GM12878 (cell line): ENCODE data around the gene TBX15. TPM values are rescaled to one million over a fixed set of nuclear protein-coding genes. Genes with fewer than 3 reads are reported as not detected.
"Not testable (repeated sequence)": the region's sequence is repeated elsewhere in the genome, so short reads cannot be mapped to it uniquely, and the experiment has no call there.

Experiments
- ATAC-seq: fragments of 200-7000 bp; cut with Tn5 transposase; 3 replicates; pipeline ENCODE4 v1.9.1; 2020; ENCODE audit warnings: mild to moderate bottlenecking, moderate library complexity
- BruUV-seq: library from RNA; stranded (reverse); fragments of 400-500 nt; replicated peaks from 2 replicates; lab custom pipeline; 2021; lab: Mats Ljungman, UMichigan
- CTCF ChIA-PET: fragments of 300-600 bp; sonication (Branson Sonifier 250); formaldehyde crosslinking; extraction: SDS; loops from one replicate; lab custom pipeline; 2021; ENCODE audit warnings: inconsistent platforms; lab: Yijun Ruan, JAX
- POLR2A ChIA-PET: fragments of 350-600 bp; formaldehyde crosslinking; extraction: SDS; loops from one replicate; lab custom pipeline; 2021; ENCODE audit warnings: inconsistent platforms; lab: Charles Lee
- RAD21 ChIA-PET: fragments of 300-600 bp; sonication (Branson Sonifier 250); formaldehyde crosslinking; loops from one replicate; lab custom pipeline; 2023; ENCODE audit warnings: antibody characterized with exemption; ENCODE audit not compliant: unreplicated experiment; lab: Charles Lee
- SMC1A ChIA-PET: fragments of 300-600 bp; sonication (Branson Sonifier 250); formaldehyde crosslinking; loops from one replicate; lab custom pipeline; 2023; ENCODE audit not compliant: unreplicated experiment, uncharacterized antibody; lab: Charles Lee
- DNase-seq: peaks from one replicate; pipeline ENCODE4 v3.0.0-alpha.2; 2011; ENCODE audit warnings: low read depth, low spot score
- FAIRE-seq: peaks from 3 replicates; lab custom pipeline; 2011; peaks lifted over from hg19 to GRCh38; lab: Jason Lieb, UNC
- H2AFZ ChIP-seq: 2 replicates; pipeline ENCODE4 v1.6.0; 2011; ENCODE audit warnings: low read depth, low read length, control low read depth; ENCODE audit not compliant: control insufficient read depth
- H3K27ac ChIP-seq: 2 replicates; pipeline ENCODE4 v1.5.1; 2011; ENCODE audit warnings: control low read depth; ENCODE audit not compliant: control insufficient read depth, insufficient read depth
- H3K27me3 ChIP-seq, 2 experiments: replicated peaks in 1 of 2; 2 replicates each; pipeline versions ENCODE4 v1.6.0 to v1.6.1; 2011; ENCODE audit warnings: low read length in 1 of 2; ENCODE audit not compliant: control insufficient read depth in 2 of 2, insufficient read depth in 2 of 2
- H3K36me3 ChIP-seq, 2 experiments: 2 replicates each; pipeline ENCODE4 v1.5.1; 2011; ENCODE audit warnings: low read length in 1 of 2; ENCODE audit not compliant: control insufficient read depth in 2 of 2, insufficient read depth in 2 of 2
- H3K4me1 ChIP-seq: 2 replicates; pipeline ENCODE4 v1.6.1; 2011; ENCODE audit warnings: mild to moderate bottlenecking, low read length, moderate library complexity, mixed read lengths; ENCODE audit not compliant: control insufficient read depth, insufficient read depth
- H3K4me2 ChIP-seq: 2 replicates; pipeline ENCODE4 v1.6.0; 2011; ENCODE audit warnings: control low read depth; ENCODE audit not compliant: control insufficient read depth, insufficient read depth
- H3K4me3 ChIP-seq: fragments of 200-600 bp; sonication (generic); 2 replicates; pipeline ENCODE4 v1.5.1; 2016
- H3K79me2 ChIP-seq: 2 replicates; pipeline ENCODE4 v1.6.0; 2011; ENCODE audit warnings: low read length; ENCODE audit not compliant: control insufficient read depth, insufficient read depth
- H3K9ac ChIP-seq: 2 replicates; pipeline ENCODE4 v1.8.0; 2011; ENCODE audit warnings: low read length, control low read depth, mixed read lengths; ENCODE audit not compliant: control insufficient read depth, insufficient read depth
- H3K9me3 ChIP-seq: replicated peaks from 3 replicates; pipeline ENCODE4 v1.5.1; 2011; ENCODE audit warnings: mild to moderate bottlenecking, low read length; ENCODE audit not compliant: control insufficient read depth, insufficient read depth
- H4K20me1 ChIP-seq: 2 replicates; pipeline ENCODE4 v1.6.0; 2011; ENCODE audit not compliant: control insufficient read depth, insufficient read depth
- ATF7 ChIP-seq: fragments of 450-650 bp; IDR thresholded peaks from 2 replicates; pipeline ENCODE4 v1.6.1; 2016; ENCODE audit warnings: low read depth, mild to moderate bottlenecking
- BHLHE40 ChIP-seq, 2 experiments: fragments of 450-650 bp in 1 of 2; IDR thresholded peaks; 2 replicates each; pipeline ENCODE4 v1.6.1; 2011 to 2017; ENCODE audit warnings: low read depth in 2 of 2, borderline replicate concordance in 1 of 2, improper control_type of control experiment in 1 of 2, low read length in 1 of 2, mild to moderate bottlenecking in 1 of 2
- IKZF1 ChIP-seq: fragments of 450-650 bp; conservative IDR thresholded peaks from 2 replicates; pipeline ENCODE4 v1.6.1; 2017; ENCODE audit warnings: antibody characterized with exemption, mild to moderate bottlenecking
- IKZF2 ChIP-seq, 2 experiments: fragments of 450-650 bp; IDR thresholded peaks; 2 replicates each; pipeline ENCODE4 v1.6.1; 2017; ENCODE audit warnings: mild to moderate bottlenecking in 2 of 2, moderate library complexity in 2 of 2
- MTA2 ChIP-seq: fragments of 450-650 bp; IDR thresholded peaks from 2 replicates; pipeline ENCODE4 v1.6.1; 2016; ENCODE audit warnings: low read depth, mild to moderate bottlenecking, moderate library complexity
- NBN ChIP-seq: fragments of 450-650 bp; IDR thresholded peaks from 2 replicates; pipeline ENCODE4 v1.6.1; 2016
- NR2F1 ChIP-seq: fragments of 450-650 bp; conservative IDR thresholded peaks from 2 replicates; pipeline ENCODE4 v1.6.1; 2017; ENCODE audit warnings: mild to moderate bottlenecking
- RUNX3 ChIP-seq: IDR thresholded peaks from 2 replicates; pipeline ENCODE4 v1.6.1; 2012; ENCODE audit warnings: low read length, inconsistent platforms
- SMARCA5 ChIP-seq: fragments of 450-650 bp; IDR thresholded peaks from 2 replicates; pipeline ENCODE4 v1.6.1; 2017; ENCODE audit warnings: mild to moderate bottlenecking
- ZNF217 ChIP-seq: fragments of 450-650 bp; IDR thresholded peaks from 2 replicates; pipeline ENCODE4 v1.6.1; 2017; ENCODE audit warnings: antibody characterized with exemption, mild to moderate bottlenecking
- WGBS: methylation state at CpG from one replicate; pipeline ENCODE4 v1.1.6; 2016; ENCODE audit warnings: low lambda C conversion rate; ENCODE audit not compliant: insufficient replicate concordance, insufficient coverage; ENCODE audit errors: missing lambda C conversion rate; 5-methylcytosine and 5-hydroxymethylcytosine counted together
- in situ Hi-C: fragments of 300-500 bp; cut with MboI; formaldehyde crosslinking; loops from 9 replicates; pipeline ENCODE4 v1.14.3; 2018; ENCODE audit warnings: mixed read lengths
- intact Hi-C: fragments of 100-400 bp; cut with micrococcal nuclease; formaldehyde crosslinking; loops from one replicate; pipeline ENCODE4 v1.14.2; 2022; ENCODE audit not compliant: unreplicated experiment
- polyA plus RNA-seq, 11 experiments: library from polyadenylated mRNA; depleted of rRNA in 4 of 11; unstranded in 6 of 11; stranded (reverse) in 5 of 11; fragments of >200 nt; fragmentation: Nextera tagmentation in 4 of 11; fragmentation: Illumina TruSeq in 1 of 11; extraction: Ambion mirVana in 4 of 11; extraction: Trizol in 1 of 11; gene quantifications; 1 replicate in 1 of 11; 2 replicates in 10 of 11; pipeline versions ENCODE4 v1.2.1 to v1.2.3, GENCODE V29; 2011 to 2016; ENCODE audit warnings: inconsistent platforms in 2 of 11, missing spikeins in 2 of 11, low read depth in 1 of 11
- total RNA-seq, 4 experiments: library from RNA; depleted of rRNA in 3 of 4; stranded (reverse); fragments of >200 nt in 3 of 4; fragmentation: Illumina TruSeq in 1 of 4; extraction: Trizol in 1 of 4; gene quantifications; 2 replicates each; pipeline versions ENCODE4 v1.2.1 to v1.2.3, GENCODE V29; 2013 to 2021
- TF ChIP-seq, protein P1 (sequence below): fragments of 450-650 bp; IDR thresholded peaks from 2 replicates; pipeline ENCODE4 v1.6.1; 2017; ENCODE audit warnings: mild to moderate bottlenecking
- TF ChIP-seq, protein P2 (sequence below): fragments of 450-650 bp; IDR thresholded peaks from 2 replicates; pipeline ENCODE4 v1.6.1; 2017; ENCODE audit warnings: mild to moderate bottlenecking, moderate library complexity
- TF ChIP-seq, protein P3 (sequence below): fragments of 450-650 bp; IDR thresholded peaks from 2 replicates; pipeline ENCODE4 v1.6.1; 2017; ENCODE audit warnings: low read depth, mild to moderate bottlenecking, moderate library complexity
- TF ChIP-seq, protein P4 (sequence below): fragments of 450-650 bp; IDR thresholded peaks from 2 replicates; pipeline ENCODE4 v1.6.1; 2016; ENCODE audit warnings: mild to moderate bottlenecking

Gene TBX15
- total and polyA plus RNA-seq, 10 of the 15 experiments (the other 5 are each of a cell fraction or from before 2014, with no cell fraction given), result 0.64 to 9.4 (median 0.99) TPM

DNA sequence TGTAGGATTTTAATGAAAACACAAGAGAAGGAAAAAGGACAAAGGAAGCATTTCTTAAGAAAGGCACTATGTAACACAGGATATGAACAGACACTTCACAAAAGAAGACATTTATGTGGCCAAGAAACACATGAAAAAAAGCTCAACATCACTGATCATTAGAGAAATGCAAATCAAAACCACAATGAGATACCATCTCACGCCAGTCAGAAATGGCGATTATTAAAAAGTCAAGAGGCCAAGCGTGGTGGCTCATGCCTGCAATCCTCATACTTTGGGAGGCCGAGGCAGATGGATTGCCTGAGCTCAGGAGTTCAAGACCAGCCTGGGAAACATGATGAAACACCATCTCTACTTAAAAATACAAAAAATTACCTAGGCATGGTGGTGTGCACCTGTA is 71.8 kb downstream of the TBX15 start:
- ChIA-PET SMC1A (interaction anchor here (0.7 to 2.0 kb wide), 15 partner anchors 9 to 611 kb away, joined by 3 to 6 read pairs (median 3); no protein-coding TSS in a partner anchor), POLR2A (interaction anchor here (1.0 to 1.5 kb wide), 3 partner anchors 9 to 40 kb away, joined by 3 to 4 read pairs (median 3); no protein-coding TSS in a partner anchor), RAD21 (interaction anchor here (0.8 to 1.4 kb wide), 6 partner anchors 18 to 746 kb away, joined by 3 to 6 read pairs (median 3); no protein-coding TSS in a partner anchor), CTCF (interaction anchor here (1.1 to 1.5 kb wide), 4 partner anchors 9 to 89 kb away, joined by 3 to 8 read pairs (median 4); no protein-coding TSS in a partner anchor)
- H2AFZ ChIP-seq, H3K9ac ChIP-seq, H3K27me3 ChIP-seq, H3K4me1 ChIP-seq, ATAC-seq, H3K79me2 ChIP-seq, H4K20me1 ChIP-seq, H3K4me2 ChIP-seq, H3K36me3 ChIP-seq, in situ Hi-C loops, DNase-seq, FAIRE-seq, H3K9me3 ChIP-seq, BruUV-seq, H3K4me3 ChIP-seq: not testable (repeated sequence)
- 0 out of 2 replicates have a peak overlapping the region, but pooled peaks have one; percentile 32 for H3K27ac ChIP-seq
- peak; percentile 60; the same call in 1 of the 2 replicates for TF ChIP-seq ATF7
- peak; percentile 74 for TF ChIP-seq ZNF217
- TF ChIP-seq RUNX3, result peak; percentile 15; the same call in 1 of the 2 replicates
- TF ChIP-seq, protein P1, sequence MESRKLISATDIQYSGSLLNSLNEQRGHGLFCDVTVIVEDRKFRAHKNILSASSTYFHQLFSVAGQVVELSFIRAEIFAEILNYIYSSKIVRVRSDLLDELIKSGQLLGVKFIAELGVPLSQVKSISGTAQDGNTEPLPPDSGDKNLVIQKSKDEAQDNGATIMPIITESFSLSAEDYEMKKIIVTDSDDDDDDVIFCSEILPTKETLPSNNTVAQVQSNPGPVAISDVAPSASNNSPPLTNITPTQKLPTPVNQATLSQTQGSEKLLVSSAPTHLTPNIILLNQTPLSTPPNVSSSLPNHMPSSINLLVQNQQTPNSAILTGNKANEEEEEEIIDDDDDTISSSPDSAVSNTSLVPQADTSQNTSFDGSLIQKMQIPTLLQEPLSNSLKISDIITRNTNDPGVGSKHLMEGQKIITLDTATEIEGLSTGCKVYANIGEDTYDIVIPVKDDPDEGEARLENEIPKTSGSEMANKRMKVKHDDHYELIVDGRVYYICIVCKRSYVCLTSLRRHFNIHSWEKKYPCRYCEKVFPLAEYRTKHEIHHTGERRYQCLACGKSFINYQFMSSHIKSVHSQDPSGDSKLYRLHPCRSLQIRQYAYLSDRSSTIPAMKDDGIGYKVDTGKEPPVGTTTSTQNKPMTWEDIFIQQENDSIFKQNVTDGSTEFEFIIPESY, result 0 out of 2 replicates have a peak, but pooled peaks have one; percentile 27
- TF ChIP-seq MTA2, result peak; percentile 77
- peak in 1 of 2 experiments; percentile 35; a peak in 1 of 4 replicates for TF ChIP-seq BHLHE40 (IDR thresholded peaks at IDR 0.05; ENCODE audit: borderline replicate concordance in 1 of 2, low read depth in 2 of 2, low read length in 1 of 2)
- TF ChIP-seq IKZF2 (IDR thresholded peaks at IDR 0.05), result 0 out of 4 replicates have a peak, but pooled peaks of 1 of the 2 experiments have one; percentile 15
- TF ChIP-seq NBN, result peak; percentile 44; the same call in 1 of the 2 replicates
- 0 out of 2 replicates have a peak, but pooled peaks have one; percentile 15 for TF ChIP-seq IKZF1
- TF ChIP-seq, protein P2, sequence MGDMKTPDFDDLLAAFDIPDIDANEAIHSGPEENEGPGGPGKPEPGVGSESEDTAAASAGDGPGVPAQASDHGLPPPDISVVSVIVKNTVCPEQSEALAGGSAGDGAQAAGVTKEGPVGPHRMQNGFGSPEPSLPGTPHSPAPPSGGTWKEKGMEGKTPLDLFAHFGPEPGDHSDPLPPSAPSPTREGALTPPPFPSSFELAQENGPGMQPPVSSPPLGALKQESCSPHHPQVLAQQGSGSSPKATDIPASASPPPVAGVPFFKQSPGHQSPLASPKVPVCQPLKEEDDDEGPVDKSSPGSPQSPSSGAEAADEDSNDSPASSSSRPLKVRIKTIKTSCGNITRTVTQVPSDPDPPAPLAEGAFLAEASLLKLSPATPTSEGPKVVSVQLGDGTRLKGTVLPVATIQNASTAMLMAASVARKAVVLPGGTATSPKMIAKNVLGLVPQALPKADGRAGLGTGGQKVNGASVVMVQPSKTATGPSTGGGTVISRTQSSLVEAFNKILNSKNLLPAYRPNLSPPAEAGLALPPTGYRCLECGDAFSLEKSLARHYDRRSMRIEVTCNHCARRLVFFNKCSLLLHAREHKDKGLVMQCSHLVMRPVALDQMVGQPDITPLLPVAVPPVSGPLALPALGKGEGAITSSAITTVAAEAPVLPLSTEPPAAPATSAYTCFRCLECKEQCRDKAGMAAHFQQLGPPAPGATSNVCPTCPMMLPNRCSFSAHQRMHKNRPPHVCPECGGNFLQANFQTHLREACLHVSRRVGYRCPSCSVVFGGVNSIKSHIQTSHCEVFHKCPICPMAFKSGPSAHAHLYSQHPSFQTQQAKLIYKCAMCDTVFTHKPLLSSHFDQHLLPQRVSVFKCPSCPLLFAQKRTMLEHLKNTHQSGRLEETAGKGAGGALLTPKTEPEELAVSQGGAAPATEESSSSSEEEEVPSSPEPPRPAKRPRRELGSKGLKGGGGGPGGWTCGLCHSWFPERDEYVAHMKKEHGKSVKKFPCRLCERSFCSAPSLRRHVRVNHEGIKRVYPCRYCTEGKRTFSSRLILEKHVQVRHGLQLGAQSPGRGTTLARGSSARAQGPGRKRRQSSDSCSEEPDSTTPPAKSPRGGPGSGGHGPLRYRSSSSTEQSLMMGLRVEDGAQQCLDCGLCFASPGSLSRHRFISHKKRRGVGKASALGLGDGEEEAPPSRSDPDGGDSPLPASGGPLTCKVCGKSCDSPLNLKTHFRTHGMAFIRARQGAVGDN, result peak; percentile 64; the same call in 1 of the 2 replicates
- TF ChIP-seq, protein P3, sequence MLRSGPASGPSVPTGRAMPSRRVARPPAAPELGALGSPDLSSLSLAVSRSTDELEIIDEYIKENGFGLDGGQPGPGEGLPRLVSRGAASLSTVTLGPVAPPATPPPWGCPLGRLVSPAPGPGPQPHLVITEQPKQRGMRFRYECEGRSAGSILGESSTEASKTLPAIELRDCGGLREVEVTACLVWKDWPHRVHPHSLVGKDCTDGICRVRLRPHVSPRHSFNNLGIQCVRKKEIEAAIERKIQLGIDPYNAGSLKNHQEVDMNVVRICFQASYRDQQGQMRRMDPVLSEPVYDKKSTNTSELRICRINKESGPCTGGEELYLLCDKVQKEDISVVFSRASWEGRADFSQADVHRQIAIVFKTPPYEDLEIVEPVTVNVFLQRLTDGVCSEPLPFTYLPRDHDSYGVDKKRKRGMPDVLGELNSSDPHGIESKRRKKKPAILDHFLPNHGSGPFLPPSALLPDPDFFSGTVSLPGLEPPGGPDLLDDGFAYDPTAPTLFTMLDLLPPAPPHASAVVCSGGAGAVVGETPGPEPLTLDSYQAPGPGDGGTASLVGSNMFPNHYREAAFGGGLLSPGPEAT, result peak; percentile 37; the same call in 1 of the 2 replicates
- TF ChIP-seq NR2F1, result peak; percentile 74
- TF ChIP-seq, protein P4, sequence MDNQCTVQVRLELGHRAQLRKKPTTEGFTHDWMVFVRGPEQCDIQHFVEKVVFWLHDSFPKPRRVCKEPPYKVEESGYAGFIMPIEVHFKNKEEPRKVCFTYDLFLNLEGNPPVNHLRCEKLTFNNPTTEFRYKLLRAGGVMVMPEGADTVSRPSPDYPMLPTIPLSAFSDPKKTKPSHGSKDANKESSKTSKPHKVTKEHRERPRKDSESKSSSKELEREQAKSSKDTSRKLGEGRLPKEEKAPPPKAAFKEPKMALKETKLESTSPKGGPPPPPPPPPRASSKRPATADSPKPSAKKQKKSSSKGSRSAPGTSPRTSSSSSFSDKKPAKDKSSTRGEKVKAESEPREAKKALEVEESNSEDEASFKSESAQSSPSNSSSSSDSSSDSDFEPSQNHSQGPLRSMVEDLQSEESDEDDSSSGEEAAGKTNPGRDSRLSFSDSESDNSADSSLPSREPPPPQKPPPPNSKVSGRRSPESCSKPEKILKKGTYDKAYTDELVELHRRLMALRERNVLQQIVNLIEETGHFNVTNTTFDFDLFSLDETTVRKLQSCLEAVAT, result peak; percentile 69
- TF ChIP-seq SMARCA5, result 0 out of 2 replicates have a peak, but pooled peaks have one; percentile 12
- intact Hi-C loops, result loop anchor here (5.0 kb wide), 1 partner anchor 46 kb away; no protein-coding TSS in a partner anchor
- 2% methylated on average over 4 of the region's 4 CpGs for WGBS
